Activated CD8-positive, alpha-beta T cell treated with anti-CD3 and anti-CD28 coated beads, Interleukin-2, amount 10 ng/mL, durations not matched to agents 7 days and 5 days (primary cell): ENCODE measurements around the gene MIF4GD. TPM values are rescaled to one million over a fixed set of nuclear protein-coding genes. Genes with fewer than 3 reads are reported as not detected.

Experiments used
- total RNA-seq, 2 experiments: library from RNA; stranded (reverse); gene quantifications; one replicate each; pipeline ENCODE4 v1.2.3, GENCODE V29; 2021

Gene MIF4GD
- total RNA-seq, 2 experiments from 2014 or later: 52.1 to 56.3 TPM

Other genes starting within 250 kb of the MIF4GD start
- 100 to 1,000 TPM; 232 to 238 TPM for gene ATP5PD, start 224.3 kb downstream of the MIF4GD start, total RNA-seq
- gene KCTD2, start 224.0 kb downstream of the MIF4GD start, total RNA-seq: 10 to 100 TPM; 15.6 to 19.4 TPM
- gene SLC16A5, start 183.3 kb downstream of the MIF4GD start, total RNA-seq: 1 to 10 TPM; 4.6 to 5.4 TPM
- 10 to 100 TPM; 16.1 to 17.0 TPM for gene ARMC7, start 161.3 kb downstream of the MIF4GD start, total RNA-seq
- 10 to 100 TPM; 68.5 to 68.8 TPM for gene NT5C, start 139.5 kb downstream of the MIF4GD start, total RNA-seq
- 100 to 1,000 TPM; 301 to 319 TPM for gene JPT1, start 116.7 kb downstream of the MIF4GD start, total RNA-seq
- gene SUMO2, start 88.3 kb downstream of the MIF4GD start, total RNA-seq: 100 to 1,000 TPM; 491 to 520 TPM
- 100 to 1,000 TPM; 135 TPM for gene NUP85, start 65.6 kb downstream of the MIF4GD start, total RNA-seq
- 10 to 100 TPM; 65.7 to 75.4 TPM for gene GGA3, start 9.6 kb downstream of the MIF4GD start, total RNA-seq
- 10 to 100 TPM; 62.1 to 66.1 TPM for gene MRPS7, start 9.4 kb downstream of the MIF4GD start, total RNA-seq
- gene SLC25A19, start 18.2 kb upstream of the MIF4GD start, total RNA-seq: 10 to 100 TPM; 41.1 to 43.6 TPM
- 100 to 1,000 TPM; 166 to 178 TPM for gene GRB2, start 134.4 kb upstream of the MIF4GD start, total RNA-seq
- 10 to 100 TPM; 81.9 to 84.8 TPM for gene TMEM94, start 185.4 kb upstream of the MIF4GD start, total RNA-seq
- gene CASKIN2, start 244.3 kb upstream of the MIF4GD start, total RNA-seq: under 1 TPM; 0.68 to 0.97 TPM
- gene TSEN54, start 245.3 kb upstream of the MIF4GD start, total RNA-seq: 10 to 100 TPM; 76.6 to 77.8 TPM